Effector CD8-positive, alpha-beta T cell (primary cell): ENCODE results near the gene COMMD3.

ENCODE experiments used
- DNase-seq: peaks from one replicate; lab custom pipeline; 2025; lab: John Stamatoyannopoulos, UW

Gene COMMD3

GRCh38 chr10:22366771-22367170 is 50.6 kb downstream of the COMMD3 start:
- DNase-seq, result no peak

- DNase-seq, result no peak
Observed at GRCh38 chr10:22367471-22367870, 51.3 kb downstream of the COMMD3 start.

- DNase-seq, result no peak
Observed at GRCh38 chr10:22368402-22368801, 52.2 kb downstream of the COMMD3 start.

GRCh38 chr10:22368981-22369380 is 52.8 kb downstream of the COMMD3 start:
- DNase-seq, result no peak

- no peak for DNase-seq
Observed at GRCh38 chr10:22369434-22370072, 53.4 kb downstream of the COMMD3 start.
